Gastrocnemius medialis (tissue), 4 donors: ENCODE measurements around the gene INTS11. TPM values are rescaled to one million over a fixed set of nuclear protein-coding genes. Genes with fewer than 3 reads are reported as not detected.
A peak's percentile ranks its signal among the peaks of the same experiment; 100 is the strongest.

Experiments used
- ATAC-seq, 2 donors: fragments of 150-250 bp; one replicate each; pipeline ENCODE4 v1.9.1; 2016
- DNase-seq, 2 donors: peaks; one replicate each; pipeline ENCODE4 v3.0.0-alpha.2; 2019
- H3K27ac ChIP-seq, 4 donors: fragments of 200-600 bp; sonication (generic); 1 replicate in 1 of 4; 2 replicates in 3 of 4; pipeline ENCODE4 v1.5.1; 2016 to 2018; ENCODE audit warnings: mild to moderate bottlenecking in 2 of 4, moderate library complexity in 1 of 4
- H3K27me3 ChIP-seq, 3 donors: fragments of 200-600 bp; sonication (generic) in 2 of 3; 1 replicate in 1 of 3; 2 replicates in 2 of 3; pipeline versions ENCODE4 v1.5.1 to v1.6.0; 2016 to 2019; ENCODE audit warnings: mild to moderate bottlenecking in 1 of 3, moderate library complexity in 1 of 3
- H3K36me3 ChIP-seq, 2 donors: fragments of 200-600 bp; sonication (generic) in 1 of 2; one replicate each; pipeline ENCODE4 v1.5.1; 2017 to 2018
- H3K4me1 ChIP-seq, 2 donors: fragments of 200-600 bp; sonication (generic) in 1 of 2; one replicate each; pipeline ENCODE4 v1.5.1; 2016 to 2017; ENCODE audit warnings: mild to moderate bottlenecking in 2 of 2
- H3K4me3 ChIP-seq, 4 donors: fragments of 200-600 bp; sonication (generic) in 3 of 4; 1 replicate in 1 of 4; 2 replicates in 3 of 4; pipeline ENCODE4 v1.5.1; 2016 to 2019; ENCODE audit warnings: mild to moderate bottlenecking in 2 of 4
- H3K9me3 ChIP-seq, 3 donors: fragments of 200-600 bp; sonication (generic) in 2 of 3; 1 replicate in 1 of 3; 2 replicates in 2 of 3; pipeline ENCODE4 v1.5.1; 2016 to 2019
- CTCF ChIP-seq, 5 experiments: fragments of 450-650 bp in 3 of 5; fragments of 200-600 bp in 2 of 5; sonication (generic) in 2 of 5; IDR thresholded peaks in 4 of 5; conservative IDR thresholded peaks in 1 of 5; 1 replicate in 4 of 5; 2 replicates in 1 of 5; pipeline ENCODE4 v1.5.1; 2016 to 2019; ENCODE audit warnings: antibody characterized with exemption in 5 of 5, mild to moderate bottlenecking in 3 of 5, moderate library complexity in 3 of 5
- POLR2A ChIP-seq, 2 donors: fragments of 450-650 bp; IDR thresholded peaks; one replicate each; pipeline ENCODE4 v1.6.1; 2017; ENCODE audit warnings: antibody characterized with exemption in 2 of 2, mild to moderate bottlenecking in 2 of 2, moderate library complexity in 2 of 2
- in situ Hi-C, 4 donors: fragments of 200-750 bp; cut with MboI; loops; one replicate each; pipeline versions ENCODE4 v1.15.0 to v1.8.0; 2017; ENCODE audit warnings: low sequenced_read_pairs in 4 of 4
- intact Hi-C: fragments of 100-400 bp; cut with DNase I; formaldehyde crosslinking; loops from one replicate; pipeline ENCODE4 v1.15.1; 2023; ENCODE audit warnings: low total_unique reads
- total RNA-seq, 4 donors: library from RNA; depleted of rRNA; stranded (reverse); fragments of >200 nt; gene quantifications; one replicate each; pipeline versions ENCODE4 v1.1.0 to v1.2.3, GENCODE V29; 2016

The INTS11 gene
- total RNA-seq, 4 donors from 2014 or later = 74.0 to 94.4 (median 84.7) TPM

- peak overlapping the region; percentile 56 to 74 (median 60) for H3K4me3 ChIP-seq
- H3K9me3 ChIP-seq = no peaks in the 10 kb centered on the region
- DNase-seq (peak; percentile 73 to 85), ATAC-seq (peak; percentile 41 to 50)
- H3K4me1 ChIP-seq = peaks cover 56 to 64% of the 10 kb centered on the region in 2 donors
- H3K36me3 ChIP-seq = no peaks in the 10 kb centered on the region
- TF ChIP-seq POLR2A (IDR thresholded peaks at IDR 0.05) (peak; percentile 90), CTCF (IDR thresholded peaks at IDR 0.05 in 4 of 5, conservative IDR thresholded peaks at IDR 0.05 in 1 of 5) (peak in 1 of 5 experiments; percentile 6)
- intact Hi-C loops = loop anchor here (1.0 to 5.0 kb wide), 5 partner anchors 23 to 366 kb away; partner anchors contain the start of genes CCNL2, CPTP, INTS11 and PERM1
- H3K27ac ChIP-seq = peak overlapping the region; percentile 96 to 99 (median 98)
- in situ Hi-C loops = no loop called here
- H3K27me3 ChIP-seq = no peaks in the 10 kb centered on the region
Measured at GRCh38 chr1:1347663-1348419, 23.4 kb upstream of the INTS11 start.

GRCh38 chr1:1347026-1347595, 22.7 kb upstream of the INTS11 start:
- TF ChIP-seq POLR2A (IDR thresholded peaks at IDR 0.05) (no peak), CTCF (IDR thresholded peaks at IDR 0.05 in 4 of 5, conservative IDR thresholded peaks at IDR 0.05 in 1 of 5) (no peak)
- in situ Hi-C loops = no loop called here
- intact Hi-C loops = loop anchor here (5.0 kb wide), 2 partner anchors 160 to 365 kb away; partner anchors contain the start of gene PERM1
- no peak for DNase-seq
- H3K4me3 ChIP-seq = peak overlapping the region; percentile 56 to 74 (median 60)
- no peaks in the 10 kb centered on the region for H3K27me3 ChIP-seq
- no peak for ATAC-seq
- no peaks in the 10 kb centered on the region for H3K9me3 ChIP-seq
- H3K4me1 ChIP-seq = peaks cover 53 to 68% of the 10 kb centered on the region in 2 donors
- H3K36me3 ChIP-seq = no peaks in the 10 kb centered on the region
- H3K27ac ChIP-seq = peak overlapping the region; percentile 96 to 99 (median 98)

- in situ Hi-C loops (no loop called here), intact Hi-C loops (loop anchor here (5.0 kb wide), 2 partner anchors 161 to 364 kb away; partner anchors contain the start of gene PERM1)
- H3K4me1 ChIP-seq = peaks cover 53 to 70% of the 10 kb centered on the region in 2 donors
- no peaks in the 10 kb centered on the region for H3K9me3 ChIP-seq
- DNase-seq = no peak
- ATAC-seq = no peak
- H3K27ac ChIP-seq = peak overlapping the region; percentile 96 to 99 (median 98)
- H3K27me3 ChIP-seq = no peaks in the 10 kb centered on the region
- TF ChIP-seq CTCF (IDR thresholded peaks at IDR 0.05 in 4 of 5, conservative IDR thresholded peaks at IDR 0.05 in 1 of 5) (no peak), POLR2A (IDR thresholded peaks at IDR 0.05) (no peak)
- peak overlapping the region; percentile 56 to 74 (median 60) for H3K4me3 ChIP-seq
- H3K36me3 ChIP-seq = peaks cover 0 to 4% of the 10 kb centered on the region in 2 donors
Measured at GRCh38 chr1:1346501-1346890, 22.0 kb upstream of the INTS11 start.

- intact Hi-C loops (loop anchor here (5.0 kb wide), 2 partner anchors 161 to 364 kb away; partner anchors contain the start of gene PERM1), in situ Hi-C loops (no loop called here)
- Histone ChIP-seq H3K36me3 (peaks cover 0 to 9% of the 10 kb centered on the region in 2 donors), H3K9me3 (no peaks in the 10 kb centered on the region), H3K27me3 (no peaks in the 10 kb centered on the region), H3K4me3 (peak overlapping the region; percentile 10 to 74 (median 58)), H3K4me1 (peaks cover 53 to 67% of the 10 kb centered on the region in 2 donors), H3K27ac (peak overlapping the region; percentile 96 to 99 (median 98))
- no peak for DNase-seq
- TF ChIP-seq CTCF (IDR thresholded peaks at IDR 0.05 in 4 of 5, conservative IDR thresholded peaks at IDR 0.05 in 1 of 5) = no peak
- no peak for TF ChIP-seq POLR2A (IDR thresholded peaks at IDR 0.05)
- ATAC-seq = no peak
Measured at GRCh38 chr1:1345860-1346500, 21.5 kb upstream of the INTS11 start.
